22Rv1 (cell line): ENCODE measurements around the gene LCE2C.

Experiments
- CTCF ChIP-seq: fragments of 450-650 bp; IDR thresholded peaks from 2 replicates; pipeline ENCODE4 v1.5.1; 2017; ENCODE audit warnings: mild to moderate bottlenecking
- ZFX ChIP-seq: fragments of 450-650 bp; IDR thresholded peaks from 2 replicates; pipeline ENCODE4 v1.6.1; 2017; ENCODE audit warnings: antibody characterized with exemption, borderline replicate concordance

- no peak for TF ChIP-seq CTCF
- TF ChIP-seq ZFX: no peak
Observed at GRCh38 chr1:152663098-152663497, 12.0 kb upstream of the LCE2C start, which contains the start of gene LCE2D.
